ENCODE results near the gene EIF2B1. TPM values are rescaled to one million over a fixed set of nuclear protein-coding genes. Genes with fewer than 3 reads are reported as not detected.

The EIF2B1 gene
- 10 to 100 TPM; 37.7 to 48.0 (median 42.9) TPM for total RNA-seq
- long read RNA-seq, donor 1, transcript EIF2B1-201 (9 exons, 2,477 nt) = major isoform, 88 of 104 reads
- long read RNA-seq, donor 1, partial matches to known transcripts = 7 of 104 reads
- long read RNA-seq, donor 1, other reads (novel, unspliced or antisense) = 9 of 104 reads
- long read RNA-seq, donor 2, transcript EIF2B1-201 (9 exons, 2,477 nt) = major isoform, 33 of 43 reads
- long read RNA-seq, donor 2, partial matches to known transcripts = 1 of 43 reads
- long read RNA-seq, donor 2, other reads (novel, unspliced or antisense) = 9 of 43 reads

- intact Hi-C loops (cut with DNase I, micrococcal nuclease) = no loop called here
- Histone ChIP-seq H3K36me3 (ENCODE audit: low read depth) (no peaks in the 10 kb centered on the region), H3K4me3 (peak within 1 kb of the TSS; percentile 73), H3K4me1 (ENCODE audit: low read depth) (peaks cover 11% of the 10 kb centered on the region), H3K9me3 (no peaks in the 10 kb centered on the region)
- peak; percentile 100 for ATAC-seq
- DNase-seq = peak; percentile 97 to 98 (median 98)
- TF ChIP-seq CTCF (IDR thresholded peaks at IDR 0.05) = no peak
These were observed at the start of gene EIF2B1, which contains the start of gene GTF2H3 for GRCh38 chr12:123633379-123634141. Gene EIF2B1, minus strand, starts transcription at chr12:123633686. Its CDS starts 129 bp downstream, at chr12:123633557. Gene GTF2H3, plus strand, starts transcription at chr12:123633829. Its CDS starts 31 bp downstream, at chr12:123633860.

DNA sequence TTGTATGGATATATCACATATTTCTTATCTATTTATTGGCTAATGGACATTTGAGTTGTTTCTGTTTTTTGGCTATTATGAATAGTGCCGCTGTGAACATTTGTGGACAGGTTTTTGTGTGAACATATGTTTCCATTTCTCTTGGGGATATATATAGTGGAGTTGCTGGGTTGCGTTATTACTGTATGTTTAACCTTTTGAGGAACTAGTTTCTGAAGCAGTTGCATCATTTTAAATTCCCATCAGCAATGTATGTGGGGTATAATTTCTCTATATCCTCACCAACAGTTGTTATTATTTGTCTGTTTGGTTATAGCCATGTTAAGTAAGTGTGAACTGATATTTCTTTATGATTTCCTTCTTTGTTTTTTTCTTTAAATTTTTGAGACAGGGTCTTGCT, 48.1 kb upstream of the EIF2B1 start:
- DNase-seq (no peak), ATAC-seq (no peak)
- intact Hi-C loops (cut with DNase I, micrococcal nuclease) = no loop called here
- no peaks in the 10 kb centered on the region for H3K4me1 ChIP-seq (ENCODE audit: low read depth)
- H3K4me3 ChIP-seq = no peak overlapping the region
- no peak for TF ChIP-seq CTCF (IDR thresholded peaks at IDR 0.05)
- H3K36me3 ChIP-seq (ENCODE audit: low read depth) = no peaks in the 10 kb centered on the region
- H3K9me3 ChIP-seq = no peaks in the 10 kb centered on the region

DNA sequence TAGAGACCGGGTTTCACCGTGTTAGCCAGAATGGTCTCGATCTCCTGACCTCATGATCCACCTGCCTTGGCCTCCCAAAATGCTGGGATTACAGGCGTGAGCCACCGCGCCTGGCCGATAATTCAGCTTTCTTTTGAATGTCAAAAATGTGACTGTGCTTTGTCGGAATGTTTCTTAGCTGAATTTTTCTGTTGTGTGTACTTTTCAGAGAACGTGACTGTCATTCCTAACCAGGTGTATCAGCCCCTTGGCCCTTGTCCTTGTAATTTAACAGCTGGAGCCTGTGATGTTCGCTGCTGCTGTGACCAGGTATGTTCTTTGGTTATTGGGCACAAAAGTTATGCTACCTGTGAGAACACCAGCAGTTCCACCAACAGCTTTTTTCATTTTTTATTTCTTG, 45.5 kb upstream of the EIF2B1 start:
- intact Hi-C loops (cut with DNase I, micrococcal nuclease) = no loop called here
- no peak for DNase-seq
- Histone ChIP-seq H3K36me3 (ENCODE audit: low read depth) (no peaks in the 10 kb centered on the region), H3K4me1 (ENCODE audit: low read depth) (no peaks in the 10 kb centered on the region), H3K4me3 (no peak overlapping the region), H3K9me3 (no peaks in the 10 kb centered on the region)
- TF ChIP-seq CTCF (IDR thresholded peaks at IDR 0.05) = no peak
- ATAC-seq = no peak

DNA sequence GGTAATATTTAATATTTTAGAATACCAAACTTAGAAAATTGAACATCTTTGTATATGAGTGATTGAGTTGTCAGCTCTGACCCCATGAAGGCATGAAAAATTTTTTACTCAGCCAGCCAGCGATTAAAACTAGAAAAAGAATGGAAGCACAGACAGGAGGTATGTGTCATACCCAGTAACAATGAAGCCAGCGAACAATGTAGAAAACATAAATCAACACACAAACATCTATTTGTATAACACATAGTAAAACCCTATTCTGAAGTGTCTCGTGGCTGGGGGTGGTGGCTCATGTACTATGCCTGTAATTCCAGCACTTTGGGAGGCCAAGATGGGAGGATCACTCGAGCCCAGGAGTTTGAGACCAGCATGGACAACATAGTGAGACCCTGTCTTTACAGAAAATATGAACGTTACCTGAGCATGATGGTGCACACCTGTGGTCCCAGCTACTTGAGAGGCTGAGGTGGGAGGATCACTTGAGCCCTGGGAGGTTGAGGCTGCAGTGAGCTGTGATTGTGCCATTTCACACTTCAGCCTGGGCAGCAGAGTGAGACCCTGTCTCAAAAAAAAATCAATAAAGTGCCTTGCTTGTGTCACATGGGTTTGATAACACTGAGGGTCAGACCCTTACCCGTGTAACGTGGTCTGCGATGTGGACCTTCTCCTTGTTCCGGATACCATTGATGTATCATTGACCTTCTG, 43.3 kb upstream of the EIF2B1 start:
- Histone ChIP-seq H3K4me3 (no peak overlapping the region), H3K4me1 (ENCODE audit: low read depth) (peaks cover 6% of the 10 kb centered on the region), H3K9me3 (no peaks in the 10 kb centered on the region), H3K36me3 (ENCODE audit: low read depth) (no peaks in the 10 kb centered on the region)
- ATAC-seq = no peak
- no peak for TF ChIP-seq CTCF (IDR thresholded peaks at IDR 0.05)
- intact Hi-C loops (cut with DNase I, micrococcal nuclease) = no loop called here
- DNase-seq = no peak

DNA sequence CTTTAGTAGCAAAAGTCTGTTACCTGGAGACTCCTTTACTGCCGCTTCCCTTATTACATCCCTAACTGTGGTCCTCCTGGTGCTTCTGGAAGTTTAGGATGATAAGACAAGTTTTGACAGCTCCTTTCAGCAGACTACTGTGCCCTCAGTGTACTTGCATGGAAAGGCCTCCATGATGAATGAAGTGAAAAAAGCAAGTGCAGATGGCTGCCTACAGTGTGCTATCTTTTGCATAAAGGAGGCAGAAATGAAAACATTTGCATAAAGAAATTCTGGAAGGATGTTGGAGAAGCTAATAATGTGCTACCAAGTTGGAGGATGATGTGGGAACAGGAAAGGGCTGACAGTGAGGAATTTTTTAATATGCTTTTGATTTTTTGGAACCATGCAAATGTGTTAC, 42.0 kb upstream of the EIF2B1 start:
- ATAC-seq (no peak), DNase-seq (no peak)
- no peak for TF ChIP-seq CTCF (IDR thresholded peaks at IDR 0.05)
- Histone ChIP-seq H3K36me3 (ENCODE audit: low read depth) (no peaks in the 10 kb centered on the region), H3K9me3 (no peaks in the 10 kb centered on the region), H3K4me1 (ENCODE audit: low read depth) (peaks cover 9% of the 10 kb centered on the region), H3K4me3 (no peak overlapping the region)
- intact Hi-C loops (cut with DNase I, micrococcal nuclease) = no loop called here
